SK-N-SH treated with all-trans-retinoic acid at 6 μM for 48 hours (cell line): Measurements from ENCODE around the gene PRKAB1.

ENCODE experiments used
- ARNTL ChIP-seq: fragments of 450-650 bp; formaldehyde crosslinking; IDR thresholded peaks from 2 replicates; pipeline ENCODE4 v1.5.0; 2020; ENCODE audit warnings: low read depth, mild to moderate bottlenecking, moderate library complexity, borderline replicate concordance
- SNAI2 ChIP-seq: fragments of 250-450 bp; sonication (Bioruptor Pico); IDR thresholded peaks from 2 replicates; pipeline ENCODE4 v1.5.0; 2020; ENCODE audit warnings: mild to moderate bottlenecking, moderate library complexity
- TOX ChIP-seq: fragments of 250-450 bp; sonication (Bioruptor Pico); IDR thresholded peaks from 2 replicates; pipeline ENCODE4 v1.8.0; 2021; ENCODE audit warnings: mild to moderate bottlenecking, moderate library complexity, borderline replicate concordance
- ZFP3 ChIP-seq: fragments of 250-450 bp; sonication (Bioruptor Pico); IDR thresholded peaks from 2 replicates; pipeline ENCODE4 v1.5.0; 2020; ENCODE audit warnings: mild to moderate bottlenecking, moderate library complexity
- ZFP30 ChIP-seq: fragments of 450-650 bp; formaldehyde crosslinking; IDR thresholded peaks from 2 replicates; pipeline ENCODE4 v1.5.0; 2022; ENCODE audit warnings: mild to moderate bottlenecking, moderate library complexity
- ZNF565 ChIP-seq: fragments of 450-650 bp; formaldehyde crosslinking; conservative IDR thresholded peaks from 2 replicates; pipeline ENCODE4 v1.5.0; 2020; ENCODE audit warnings: low read depth, mild to moderate bottlenecking, moderate library complexity

GRCh38 chr12:119687406-119687805 is 19.5 kb downstream of the PRKAB1 start:
- TF ChIP-seq SNAI2 (CRISPR knock-in tag) = no peak
- TF ChIP-seq TOX = no peak
- no peak for TF ChIP-seq ZFP30 (CRISPR knock-in tag)
- no peak for TF ChIP-seq ZFP3 (CRISPR knock-in tag)
- no peak for TF ChIP-seq ZNF565
- TF ChIP-seq ARNTL (CRISPR knock-in tag) = no peak
